ENCODE results near the gene WDR86. TPM values are rescaled to one million over a fixed set of nuclear protein-coding genes. Genes with fewer than 3 reads are reported as not detected.

WDR86 gene
- total and polyA plus RNA-seq, 2 of the 8 experiments (the other 6 are each of a cell fraction or from before 2014, with no cell fraction given), result 12.7 to 15.8 TPM

DNA sequence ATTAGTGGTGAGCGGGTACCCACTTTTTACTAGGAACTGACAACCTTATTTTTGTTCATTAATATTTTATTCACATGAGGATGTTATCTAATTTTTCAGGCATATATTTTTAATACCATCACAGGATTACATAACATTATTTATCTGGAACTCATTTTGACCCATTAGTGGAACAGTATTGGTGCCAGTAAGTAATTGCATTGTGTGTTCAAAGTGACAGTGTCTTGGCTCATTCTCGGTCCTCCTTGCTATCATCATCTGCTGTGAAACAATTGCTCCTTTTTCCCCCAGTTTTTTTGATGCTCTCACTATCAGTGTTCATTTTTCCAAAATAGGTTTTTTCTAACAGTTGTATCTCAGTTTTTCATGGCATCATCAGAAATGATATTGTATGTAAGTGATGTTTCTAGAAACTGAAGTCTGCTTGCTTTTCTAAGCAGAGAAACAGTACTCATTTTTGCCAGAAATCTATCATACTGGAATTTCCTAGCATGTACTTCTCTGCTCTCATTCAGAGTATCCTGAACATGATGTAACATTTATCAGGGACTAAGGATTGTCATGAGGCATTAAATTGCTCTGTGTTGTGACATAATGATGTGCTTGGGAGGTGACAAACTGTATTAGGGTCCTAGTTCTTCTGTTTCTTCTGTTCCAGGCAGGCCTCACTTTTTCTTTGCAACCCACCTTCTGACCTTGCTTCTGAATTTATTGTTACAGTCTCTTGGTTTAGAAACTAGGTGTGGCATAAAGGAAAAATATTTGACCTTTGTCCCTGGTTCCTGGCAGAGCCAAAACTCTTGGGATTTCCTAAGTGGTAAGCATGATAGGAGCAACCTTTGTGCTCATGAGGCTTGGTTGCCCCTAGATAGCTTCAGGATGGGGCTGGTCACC lies 64.0 kb downstream of the WDR86 start:
- Histone ChIP-seq H2BK12ac (ENCODE audit: low read depth, low read length) (no peak overlapping the region), H3K27me3 (replicated peaks in 1 of 4; ENCODE audit: control insufficient read depth in 3 of 4, extremely low read depth in 1 of 4, insufficient read depth in 3 of 4, low read length in 3 of 4) (no peaks in the 10 kb centered on the region), H3K23ac (ENCODE audit: insufficient read length) (no peak overlapping the region), H3K9me3 (ENCODE audit: insufficient read depth in 2 of 2, low read depth in 1 of 2, low read length in 1 of 2) (no peaks in the 10 kb centered on the region), H4K91ac (replicated peaks; ENCODE audit: insufficient read length, low read length) (no peak overlapping the region), H2BK20ac (ENCODE audit: low read length) (no peak overlapping the region), H3K14ac (ENCODE audit: insufficient read length) (no peak overlapping the region), H2BK5ac (ENCODE audit: low read depth, low read length) (no peak overlapping the region), H3K9ac (replicated peaks in 1 of 4; ENCODE audit: extremely low read depth in 1 of 4, low read depth in 3 of 4, low read length in 3 of 4) (no peak overlapping the region), H3K79me2 (ENCODE audit: control insufficient read depth in 1 of 2, insufficient read depth in 2 of 2, low read length in 2 of 2) (peaks cover 0 to 14% of the 10 kb centered on the region in 2 experiments; a peak in 2 of 4 replicates), H4K20me1 (replicated peaks in 1 of 2; ENCODE audit: control insufficient read depth in 1 of 2, insufficient read depth in 2 of 2, low read length in 2 of 2) (peaks cover 2 to 3% of the 10 kb centered on the region in 2 experiments), H3K4ac (replicated peaks; ENCODE audit: insufficient read length, low read depth, low read length) (no peak overlapping the region), H2AK5ac (ENCODE audit: low read depth, low read length) (no peak overlapping the region), H3K36me3 (ENCODE audit: control insufficient read depth in 2 of 4, insufficient read depth in 4 of 4, low read length in 3 of 4) (peaks cover 0 to 21% (median 13%) of the 10 kb centered on the region in 4 experiments; a peak in 7 of 8 replicates), H3K18ac (ENCODE audit: extremely low read depth, low read length) (no peak overlapping the region), H3K4me1 (replicated peaks in 1 of 4; ENCODE audit: control insufficient read depth in 3 of 4, insufficient read depth in 4 of 4, low read length in 3 of 4) (no peaks in the 10 kb centered on the region; a peak in 2 of 7 replicates), H2BK15ac (ENCODE audit: low read length) (no peak overlapping the region), H4K8ac (ENCODE audit: extremely low read depth, insufficient read depth, low read length) (no peak overlapping the region), H2BK120ac (replicated peaks; ENCODE audit: low read depth, low read length) (no peak overlapping the region), H3K56ac (replicated peaks; ENCODE audit: insufficient read length, low read depth, low read length) (no peak overlapping the region), H3K4me2 (ENCODE audit: insufficient read depth in 1 of 2, low read depth in 2 of 2, low read length in 2 of 2) (no peak overlapping the region), H3K4me3 (ENCODE audit: extremely low read depth in 1 of 4, insufficient read depth in 2 of 4, low read depth in 3 of 4, low read length in 4 of 4) (no peak overlapping the region), H3K23me2 (ENCODE audit: low read depth, low read length) (peaks cover 4% of the 10 kb centered on the region), H4K5ac (ENCODE audit: insufficient read length, low read depth, low read length) (no peak overlapping the region), H3K27ac (ENCODE audit: low read depth, low read length) (no peak overlapping the region), H3K79me1 (ENCODE audit: low read depth, low read length) (no peaks in the 10 kb centered on the region), H2AFZ (ENCODE audit: low read length) (no peak overlapping the region)
- no peak for FAIRE-seq
- ChIA-PET POLR2A (ENCODE audit: partially characterized antibody) (no interaction called here), CTCF (ENCODE audit: partially characterized antibody) (interaction anchor here (1.0 to 1.8 kb wide), 3 partner anchors 30 to 35 kb away, joined by 3 to 5 read pairs (median 3); no protein-coding TSS in a partner anchor)
- 88% methylated on average over 2 of the region's 2 CpGs; no CpG with 5 or more reads in 1 of the 2 experiments for WGBS, 2 experiments (ENCODE audit: extremely low coverage in 1 of 2, insufficient coverage in 1 of 2, insufficient read length in 1 of 2, insufficient replicate concordance in 2 of 2, low coverage in 1 of 2, low lambda C conversion rate in 2 of 2, missing lambda C conversion rate in 1 of 2)
- no peak for DNase-seq (ENCODE audit: low read depth in 1 of 2, low spot score in 2 of 2)
- TF ChIP-seq JUN (IDR thresholded peaks at IDR 0.05; ENCODE audit: low read depth, low read length) (no peak), POLR2A (IDR thresholded peaks at IDR 0.05; ENCODE audit: control extremely low read depth in 1 of 2, low read depth in 2 of 2, low read length in 2 of 2) (no peak), YY1 (IDR thresholded peaks at IDR 0.05; ENCODE audit: low read depth, low read length) (no peak), CBX5 (IDR thresholded peaks at IDR 0.05; ENCODE audit: low read depth, low read length) (no peak), EGR1 (IDR thresholded peaks at IDR 0.05; ENCODE audit: borderline replicate concordance, low read depth, low read length) (no peak), CTBP2 (IDR thresholded peaks at IDR 0.05; ENCODE audit: borderline replicate concordance, insufficient read depth, insufficient read length, low read length) (no peak), SUZ12 (IDR thresholded peaks at IDR 0.05; ENCODE audit: low read length) (no peak), GABPA (IDR thresholded peaks at IDR 0.05; ENCODE audit: borderline replicate concordance, insufficient read depth, low read length) (no peak), RFX5 (IDR thresholded peaks at IDR 0.05; ENCODE audit: borderline replicate concordance, low read depth, low read length) (no peak), SAP30 (IDR thresholded peaks at IDR 0.05; ENCODE audit: insufficient read depth, insufficient replicate concordance, low read length) (no peak), SIX5 (IDR thresholded peaks at IDR 0.05; ENCODE audit: low read depth, low read length) (no peak)
- TF ChIP-seq, protein P1, sequence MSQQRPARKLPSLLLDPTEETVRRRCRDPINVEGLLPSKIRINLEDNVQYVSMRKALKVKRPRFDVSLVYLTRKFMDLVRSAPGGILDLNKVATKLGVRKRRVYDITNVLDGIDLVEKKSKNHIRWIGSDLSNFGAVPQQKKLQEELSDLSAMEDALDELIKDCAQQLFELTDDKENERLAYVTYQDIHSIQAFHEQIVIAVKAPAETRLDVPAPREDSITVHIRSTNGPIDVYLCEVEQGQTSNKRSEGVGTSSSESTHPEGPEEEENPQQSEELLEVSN (IDR thresholded peaks at IDR 0.05), result no peak
